ENCODE measurements around the gene MPST. TPM values are rescaled to one million over a fixed set of nuclear protein-coding genes. Genes with fewer than 3 reads are reported as not detected.
A peak's percentile ranks its signal among the peaks of the same experiment; 100 is the strongest.

MPST gene
- total RNA-seq, 2 experiments from 2014 or later = 1.7 to 1.8 TPM

DNA sequence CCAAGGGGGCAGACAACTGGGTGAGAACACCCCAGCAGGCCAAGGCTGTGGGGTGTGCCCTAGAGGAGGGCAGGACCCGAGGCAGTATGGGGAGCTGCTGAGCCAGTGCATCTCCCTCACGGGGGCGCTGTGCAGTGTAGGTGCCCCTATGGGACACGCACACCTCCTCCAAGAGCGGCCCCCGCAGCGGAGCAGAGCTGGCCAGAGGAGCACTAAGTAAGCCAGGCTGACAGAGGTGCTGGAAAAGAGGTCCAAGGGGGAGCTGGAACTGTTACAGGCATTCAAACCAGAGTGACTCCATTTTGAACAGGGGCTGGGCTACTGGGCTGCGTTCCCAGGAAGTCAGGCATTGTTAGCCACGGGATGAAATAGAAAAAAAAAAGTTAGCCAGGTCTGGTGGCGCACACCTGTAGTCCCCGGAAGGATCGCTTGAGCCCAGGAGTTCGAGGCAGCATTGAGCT, 42.1 kb upstream of the MPST start:
- Histone ChIP-seq H3K4me1 (ENCODE audit: insufficient read depth, low read length) (peaks cover 15% of the 10 kb centered on the region), H3K27ac (ENCODE audit: low read depth in 1 of 2, low read length in 2 of 2) (peak overlapping the region; percentile 16 to 62), H3K4me3 (ENCODE audit: low read length) (peak overlapping the region; percentile 77), H3K27me3 (ENCODE audit: control insufficient read depth in 1 of 2, insufficient read depth in 2 of 2, low read length in 2 of 2) (no peaks in the 10 kb centered on the region), H3K36me3 (ENCODE audit: insufficient read depth, low read length) (no peaks in the 10 kb centered on the region), H3K9me3 (ENCODE audit: control insufficient read depth in 1 of 2, insufficient read depth in 1 of 2, low read length in 2 of 2) (no peaks in the 10 kb centered on the region)
- Mint-ChIP-seq H3K27ac (peak overlapping the region; percentile 92), H3K4me3 (peak overlapping the region; percentile 97), H3K36me3 (ENCODE audit: low read depth) (peaks cover 3% of the 10 kb centered on the region), H3K27me3 (no peaks in the 10 kb centered on the region), H3K4me1 (ENCODE audit: low read depth) (peaks cover 8% of the 10 kb centered on the region), H3K9me3 (no peaks in the 10 kb centered on the region)
- DNase-seq (peak; percentile 65 to 88 (median 78)), ATAC-seq (ENCODE audit: poor library complexity) (peak; percentile 86)
- ChIA-PET POLR2A (interaction anchor here (0.7 to 2.2 kb wide), 7 partner anchors 91 to 509 kb away, joined by 3 to 21 read pairs (median 4); partner anchors contain the start of genes IFT27 and MFNG), CTCF (interaction anchor here (0.6 to 3.1 kb wide), 19 partner anchors 8 to 1591 kb away, joined by 3 to 16 read pairs (median 4); partner anchors contain the start of genes IFT27 and IL2RB)
- TF ChIP-seq, protein P1, sequence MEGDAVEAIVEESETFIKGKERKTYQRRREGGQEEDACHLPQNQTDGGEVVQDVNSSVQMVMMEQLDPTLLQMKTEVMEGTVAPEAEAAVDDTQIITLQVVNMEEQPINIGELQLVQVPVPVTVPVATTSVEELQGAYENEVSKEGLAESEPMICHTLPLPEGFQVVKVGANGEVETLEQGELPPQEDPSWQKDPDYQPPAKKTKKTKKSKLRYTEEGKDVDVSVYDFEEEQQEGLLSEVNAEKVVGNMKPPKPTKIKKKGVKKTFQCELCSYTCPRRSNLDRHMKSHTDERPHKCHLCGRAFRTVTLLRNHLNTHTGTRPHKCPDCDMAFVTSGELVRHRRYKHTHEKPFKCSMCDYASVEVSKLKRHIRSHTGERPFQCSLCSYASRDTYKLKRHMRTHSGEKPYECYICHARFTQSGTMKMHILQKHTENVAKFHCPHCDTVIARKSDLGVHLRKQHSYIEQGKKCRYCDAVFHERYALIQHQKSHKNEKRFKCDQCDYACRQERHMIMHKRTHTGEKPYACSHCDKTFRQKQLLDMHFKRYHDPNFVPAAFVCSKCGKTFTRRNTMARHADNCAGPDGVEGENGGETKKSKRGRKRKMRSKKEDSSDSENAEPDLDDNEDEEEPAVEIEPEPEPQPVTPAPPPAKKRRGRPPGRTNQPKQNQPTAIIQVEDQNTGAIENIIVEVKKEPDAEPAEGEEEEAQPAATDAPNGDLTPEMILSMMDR (IDR thresholded peaks at IDR 0.05) = no peak
- intact Hi-C loops (cut with DNase I, micrococcal nuclease) = loop anchor here in 1 of 2 experiments (1.0 to 5.0 kb wide), 2 partner anchors 195 to 445 kb away; no protein-coding TSS in a partner anchor

DNA sequence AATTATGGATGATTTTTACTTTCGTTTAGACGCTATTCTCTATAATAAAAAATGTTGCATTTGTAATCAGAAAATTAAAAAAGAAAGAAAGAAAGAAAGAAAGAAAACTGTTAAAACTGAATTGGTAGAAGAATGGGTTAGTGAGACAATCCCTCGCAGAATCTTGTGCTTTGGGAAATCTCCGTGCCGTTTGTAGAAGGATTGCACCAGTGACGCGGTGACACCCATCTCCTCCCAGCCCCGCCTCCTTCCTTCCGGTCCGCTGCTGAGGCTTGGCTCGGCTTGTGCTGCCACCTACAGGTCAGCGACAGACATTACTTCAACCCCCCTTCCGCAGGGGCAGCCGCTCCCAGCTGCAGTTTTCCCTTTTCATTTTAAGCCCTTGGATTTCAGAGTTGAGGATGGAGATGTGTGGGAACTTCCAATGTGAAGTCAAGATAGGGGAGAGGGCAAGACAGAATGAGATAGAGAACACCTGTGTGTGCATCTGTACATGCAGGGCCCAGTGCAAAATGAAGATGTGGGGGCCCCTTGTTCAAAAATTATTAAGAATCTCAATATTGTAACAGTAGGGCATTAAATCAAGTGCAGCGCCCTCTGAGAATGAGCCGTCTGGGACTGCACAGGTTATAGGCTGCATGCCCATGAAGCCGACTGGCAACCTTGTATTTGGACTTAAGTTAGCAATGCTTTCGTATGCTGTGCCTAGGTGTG, 41.4 kb upstream of the MPST start:
- ChIA-PET POLR2A (interaction anchor here (0.7 to 2.2 kb wide), 6 partner anchors 92 to 450 kb away, joined by 3 to 21 read pairs (median 4); partner anchors contain the start of gene IFT27), CTCF (interaction anchor here (0.6 to 3.1 kb wide), 19 partner anchors 9 to 1590 kb away, joined by 3 to 16 read pairs (median 4); partner anchors contain the start of genes IFT27, IL2RB and RAC2)
- DNase-seq = peak; percentile 83 to 95 (median 88)
- intact Hi-C loops (cut with DNase I, micrococcal nuclease) = loop anchor here (1.0 to 5.0 kb wide), 5 partner anchors 122 to 446 kb away; no protein-coding TSS in a partner anchor
- TF ChIP-seq, protein P1 (IDR thresholded peaks at IDR 0.05) = peak; percentile 88
- Mint-ChIP-seq H3K36me3 (ENCODE audit: low read depth) (peaks cover 3% of the 10 kb centered on the region), H3K27ac (peak overlapping the region; percentile 92), H3K27me3 (peaks cover 5% of the 10 kb centered on the region), H3K4me3 (peak overlapping the region; percentile 97), H3K4me1 (ENCODE audit: low read depth) (peaks cover 8% of the 10 kb centered on the region), H3K9me3 (no peaks in the 10 kb centered on the region)
- peaks cover 15% of the 10 kb centered on the region for H3K4me1 ChIP-seq (ENCODE audit: insufficient read depth, low read length)
- no peaks in the 10 kb centered on the region for H3K9me3 ChIP-seq (ENCODE audit: control insufficient read depth in 1 of 2, insufficient read depth in 1 of 2, low read length in 2 of 2)
- H3K27me3 ChIP-seq (ENCODE audit: control insufficient read depth in 1 of 2, insufficient read depth in 2 of 2, low read length in 2 of 2) = peaks cover 0 to 5% of the 10 kb centered on the region in 2 experiments
- H3K27ac ChIP-seq (ENCODE audit: low read depth in 1 of 2, low read length in 2 of 2) = peak overlapping the region; percentile 16 to 62
- H3K4me3 ChIP-seq (ENCODE audit: low read length) = peak overlapping the region; percentile 77
- peak; percentile 88 for ATAC-seq (ENCODE audit: poor library complexity)
- no peaks in the 10 kb centered on the region for H3K36me3 ChIP-seq (ENCODE audit: insufficient read depth, low read length)

DNA sequence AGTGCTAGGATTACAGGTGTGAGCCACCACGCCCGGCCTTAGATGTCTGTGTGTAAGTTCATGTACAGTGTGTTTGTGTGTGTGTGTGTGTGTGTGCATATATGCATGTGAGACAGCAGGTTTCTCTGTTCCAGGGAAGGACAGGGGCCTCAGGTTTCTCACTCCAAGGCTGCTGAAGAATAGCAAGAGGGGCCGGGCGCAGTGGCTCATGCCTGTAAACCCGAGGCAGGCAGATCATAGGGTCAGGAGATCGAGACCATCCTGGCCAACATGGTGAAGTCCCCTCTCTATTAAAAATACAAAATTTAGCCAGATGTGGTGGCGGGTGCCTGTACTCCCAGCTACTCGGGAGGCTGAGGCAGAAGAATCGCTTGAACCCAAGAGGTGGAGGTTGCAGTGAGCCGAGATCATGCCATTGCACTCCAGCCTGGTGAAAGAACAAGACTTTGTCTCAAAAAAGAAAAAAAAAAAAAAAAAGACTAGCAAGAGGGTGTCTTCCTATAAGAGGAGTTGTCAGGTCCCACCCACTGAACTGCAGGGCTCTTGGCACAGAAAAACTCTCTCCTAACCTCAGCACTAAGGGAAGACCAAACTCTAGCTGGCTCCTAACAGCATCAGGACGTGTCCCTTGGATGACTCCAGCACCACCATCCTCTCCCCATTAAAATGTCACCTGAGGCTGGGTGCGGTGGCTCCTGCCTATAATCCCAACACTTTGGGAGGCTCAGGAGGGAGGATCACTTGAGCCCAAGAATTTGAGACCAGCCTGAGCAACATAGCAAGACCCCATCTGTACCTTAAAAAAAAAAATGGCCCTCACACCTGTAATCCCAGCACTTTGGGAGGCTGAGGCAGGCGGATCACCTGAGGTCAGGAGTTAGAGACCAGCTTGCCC, 40.3 kb upstream of the MPST start:
- Histone ChIP-seq H3K4me1 (ENCODE audit: insufficient read depth, low read length) (peaks cover 15% of the 10 kb centered on the region), H3K4me3 (ENCODE audit: low read length) (no peak overlapping the region), H3K27ac (ENCODE audit: low read depth in 1 of 2, low read length in 2 of 2) (no peak overlapping the region), H3K36me3 (ENCODE audit: insufficient read depth, low read length) (no peaks in the 10 kb centered on the region), H3K9me3 (ENCODE audit: control insufficient read depth in 1 of 2, insufficient read depth in 1 of 2, low read length in 2 of 2) (no peaks in the 10 kb centered on the region), H3K27me3 (ENCODE audit: control insufficient read depth in 1 of 2, insufficient read depth in 2 of 2, low read length in 2 of 2) (peaks cover 1 to 7% of the 10 kb centered on the region in 2 experiments)
- no peak overlapping the region for H3K4me3 Mint-ChIP-seq
- ChIA-PET POLR2A (no interaction called here), CTCF (interaction anchor here (1.5 to 2.4 kb wide), 2 partner anchors 123 to 126 kb away, joined by 6 to 10 read pairs; no protein-coding TSS in a partner anchor)
- H3K4me1 Mint-ChIP-seq (ENCODE audit: low read depth) = peaks cover 8% of the 10 kb centered on the region
- TF ChIP-seq, protein P1 (IDR thresholded peaks at IDR 0.05) = no peak
- intact Hi-C loops (cut with DNase I, micrococcal nuclease) = loop anchor here in 1 of 2 experiments (2.0 to 5.0 kb wide), 2 partner anchors 220 to 447 kb away; no protein-coding TSS in a partner anchor
- ATAC-seq (ENCODE audit: poor library complexity) (no peak), DNase-seq (no peak)
- H3K9me3 Mint-ChIP-seq = no peaks in the 10 kb centered on the region
- no peak overlapping the region for H3K27ac Mint-ChIP-seq
- H3K27me3 Mint-ChIP-seq = peaks cover 10% of the 10 kb centered on the region
- H3K36me3 Mint-ChIP-seq (ENCODE audit: low read depth) = peaks cover 3% of the 10 kb centered on the region

Data from CD4-positive, alpha-beta T cell (primary cell).